NCI-H1092 (cell line): ENCODE data around the gene PROCA1.
"Not testable (repeated sequence)": the region's sequence is repeated elsewhere in the genome, so short reads cannot be mapped to it uniquely, and the experiment has no call there.

Experiments
- DNase-seq: peaks from one replicate; lab custom pipeline; 2025; lab: John Stamatoyannopoulos, UW

PROCA1 gene

GRCh38 chr17:28744104-28744971 lies 32.6 kb upstream of the PROCA1 start:
- peak; percentile 16 for DNase-seq

- peak; percentile 78 for DNase-seq
Measured at GRCh38 chr17:28743243-28744103, 31.8 kb upstream of the PROCA1 start, which contains the start of gene TRAF4. TSS of gene TRAF4 (plus strand) at chr17:28744011. CDS start at chr17:28744113, 102 bp downstream.

DNA sequence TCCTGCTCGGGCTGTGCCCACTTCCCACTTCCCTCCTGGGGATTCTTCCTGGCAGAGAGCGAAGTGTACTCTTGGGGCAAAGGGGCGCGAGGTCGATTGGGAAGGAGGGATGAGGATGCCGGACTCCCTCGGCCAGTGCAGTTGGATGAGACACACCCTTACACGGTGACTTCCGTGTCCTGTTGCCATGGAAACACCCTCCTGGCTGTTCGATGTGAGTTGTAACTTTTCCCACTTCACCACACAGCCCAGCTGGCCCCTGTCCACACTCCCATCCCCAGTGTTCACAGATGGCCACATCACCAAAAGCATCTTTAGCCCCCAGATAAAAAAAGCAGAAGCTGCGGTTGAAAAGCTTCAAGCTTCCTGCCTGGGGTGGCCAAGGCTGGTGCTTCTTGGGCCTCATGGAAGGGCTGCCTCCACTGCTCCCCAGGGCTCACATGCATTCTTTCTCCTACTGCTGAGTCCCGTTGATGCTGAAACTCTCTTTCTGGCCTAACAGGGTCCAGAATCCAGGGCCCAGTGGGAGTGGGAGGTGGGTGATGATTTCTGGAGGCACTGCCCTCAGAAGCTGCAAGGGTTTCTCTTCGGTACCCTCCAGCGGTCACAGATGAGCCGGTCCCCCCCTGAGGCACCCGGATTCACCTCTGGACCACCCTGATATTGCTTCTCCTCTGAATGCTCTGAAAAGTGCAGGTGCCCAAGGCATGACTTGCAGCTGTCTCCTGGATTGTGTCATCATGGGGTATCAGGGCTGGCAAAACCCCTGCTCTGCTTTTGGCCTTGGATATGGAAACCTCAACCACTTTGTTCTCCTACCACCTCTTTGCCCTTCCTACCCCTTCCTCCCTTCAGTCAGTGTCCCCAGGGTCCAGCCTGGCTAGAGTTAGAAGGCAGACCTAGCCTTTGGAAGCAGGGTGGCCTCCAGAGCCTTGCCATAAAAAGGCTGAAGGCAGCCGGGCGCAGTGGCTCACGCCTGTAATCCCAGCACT lies 30.0 kb upstream of the PROCA1 start:
- DNase-seq = no peak

DNA sequence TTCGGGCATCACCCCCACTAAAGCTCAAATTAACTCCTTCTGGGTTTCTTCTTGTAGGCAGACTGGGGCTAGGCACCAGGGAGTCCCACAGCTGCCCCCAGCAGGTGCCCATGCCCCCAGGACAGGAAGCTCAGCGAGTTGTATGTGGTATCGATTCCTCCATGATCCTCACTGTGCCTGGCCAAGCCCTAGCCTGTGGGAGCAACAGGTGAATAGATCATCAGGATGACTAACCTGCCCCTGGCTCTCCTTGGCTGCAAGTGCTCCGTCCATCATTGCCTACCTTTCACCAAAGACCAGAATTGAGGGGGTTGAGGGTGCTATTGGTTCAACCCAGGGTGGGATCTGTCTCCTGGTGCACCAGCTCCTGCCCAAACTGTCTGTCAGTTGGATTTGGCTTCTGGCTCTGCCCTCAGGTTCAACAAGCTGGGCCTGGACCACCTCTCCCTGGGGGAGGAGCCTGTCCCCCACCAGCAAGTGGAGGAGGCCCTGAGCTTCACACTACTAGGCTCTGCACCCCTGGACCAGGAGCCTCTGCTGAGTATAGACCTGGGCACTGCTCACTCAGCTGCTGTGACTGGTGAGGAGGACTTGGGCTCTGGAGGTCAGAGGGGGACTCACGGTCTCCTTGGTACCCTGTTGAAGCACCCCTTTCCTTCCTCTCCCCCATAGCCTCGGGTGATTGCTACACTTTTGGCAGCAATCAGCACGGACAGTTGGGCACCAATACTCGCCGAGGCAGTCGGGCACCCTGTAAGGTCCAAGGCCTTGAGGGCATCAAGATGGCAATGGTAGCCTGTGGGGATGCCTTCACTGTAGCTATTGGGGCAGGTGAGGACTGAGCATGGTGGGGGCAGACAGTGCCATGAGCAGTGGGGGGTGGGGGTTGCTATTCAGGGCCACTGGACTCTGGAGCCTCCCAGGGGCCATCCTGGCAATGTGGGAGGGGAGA lies 29.0 kb upstream of the PROCA1 start:
- no peak for DNase-seq

DNA sequence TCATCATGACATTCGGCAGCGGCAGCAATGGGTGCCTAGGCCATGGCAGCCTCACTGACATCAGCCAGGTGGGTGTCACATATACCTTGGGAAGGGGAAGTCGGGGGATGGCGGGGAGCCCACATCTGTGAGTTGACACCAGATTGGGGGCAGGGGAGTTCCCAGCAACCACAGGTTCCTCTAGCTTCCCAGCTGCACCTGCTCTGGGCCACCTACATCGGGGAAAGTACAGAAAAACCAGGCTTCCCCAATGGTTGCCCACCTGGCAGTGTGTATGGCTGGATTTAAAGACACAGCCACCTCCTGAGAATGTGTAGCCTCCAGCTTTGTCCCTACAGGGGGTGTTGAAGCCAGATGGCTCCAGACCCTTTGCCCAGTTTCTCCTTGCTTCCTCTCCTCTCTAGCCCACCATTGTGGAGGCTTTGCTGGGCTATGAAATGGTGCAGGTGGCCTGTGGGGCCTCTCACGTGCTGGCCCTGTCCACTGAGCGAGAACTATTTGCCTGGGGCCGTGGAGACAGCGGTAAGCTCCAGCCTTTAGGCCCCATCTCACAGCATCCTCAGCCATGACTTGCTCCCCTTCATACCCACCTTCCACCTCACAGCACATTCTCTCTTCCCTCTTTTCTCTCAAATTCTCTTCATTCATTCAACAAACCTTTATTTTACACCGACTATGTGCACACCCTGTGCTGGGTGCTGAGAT lies 27.1 kb upstream of the PROCA1 start:
- no peak for DNase-seq

GRCh38 chr17:28737770-28738679 lies 26.3 kb upstream of the PROCA1 start:
- no peak for DNase-seq

GRCh38 chr17:28737316-28737715 lies 25.6 kb upstream of the PROCA1 start:
- DNase-seq = no peak

DNA sequence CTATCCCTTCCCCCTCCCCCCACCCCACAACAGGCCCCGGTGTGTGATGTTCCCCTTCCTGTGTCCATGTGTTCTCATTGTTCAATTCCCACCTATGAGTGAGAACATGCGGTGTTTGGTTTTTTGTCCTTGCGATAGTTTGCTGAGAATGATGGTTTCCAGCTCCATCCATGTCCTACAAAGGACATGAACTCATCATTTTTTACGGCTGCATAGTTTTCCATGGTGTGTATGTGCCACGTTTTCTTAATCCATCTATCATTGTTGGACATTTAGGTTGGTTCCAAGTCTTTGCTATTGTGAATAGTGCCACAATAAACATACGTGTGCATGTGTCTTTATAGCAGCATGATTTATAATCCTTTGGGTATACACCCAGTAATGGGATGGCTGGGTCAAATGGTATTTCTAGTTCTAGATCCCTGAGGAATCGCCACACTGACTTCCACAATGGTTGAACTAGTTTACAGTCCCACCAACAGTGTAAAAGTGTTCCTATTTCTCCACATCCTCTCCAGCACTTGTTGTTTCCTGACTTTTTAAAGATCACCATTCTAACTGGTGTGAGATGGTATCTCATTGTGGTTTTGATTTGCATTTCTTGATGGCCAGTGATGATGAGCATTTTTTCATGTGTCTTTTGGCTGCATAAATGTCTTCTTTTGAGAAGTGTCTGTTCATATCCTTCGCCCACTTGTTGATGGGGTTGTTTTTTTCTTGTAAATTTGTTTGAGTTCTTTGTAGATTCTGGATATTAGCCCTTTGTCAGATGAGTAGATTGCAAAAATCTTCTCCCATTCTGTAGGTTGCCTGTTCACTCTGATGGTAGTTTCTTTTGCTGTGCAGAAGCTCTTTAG lies 24.5 kb upstream of the PROCA1 start:
- not testable (repeated sequence) for DNase-seq

DNA sequence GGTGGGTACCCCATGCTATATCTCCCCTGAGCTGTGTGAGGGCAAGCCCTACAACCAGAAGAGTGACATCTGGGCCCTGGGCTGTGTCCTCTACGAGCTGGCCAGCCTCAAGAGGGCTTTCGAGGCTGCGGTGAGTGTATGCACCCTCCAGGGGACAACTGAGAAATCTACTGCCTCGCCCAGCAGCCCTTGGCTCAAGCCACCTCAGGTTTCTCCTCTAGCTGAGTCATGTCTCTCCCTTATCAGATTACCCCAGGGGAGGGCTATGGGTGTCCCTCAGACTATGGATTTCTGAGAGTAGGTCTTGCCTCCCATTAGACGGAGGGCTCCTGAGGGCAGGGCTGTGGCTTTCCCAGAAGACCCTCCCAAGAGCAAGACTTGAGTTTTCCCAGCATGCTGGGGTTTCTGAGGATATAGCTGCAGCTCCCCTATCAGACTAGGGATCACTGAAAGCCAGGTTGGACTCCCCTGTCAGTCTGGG lies 23.6 kb upstream of the PROCA1 start:
- DNase-seq = no peak

GRCh38 chr17:28734712-28735241 lies 23.1 kb upstream of the PROCA1 start:
- no peak for DNase-seq

DNA sequence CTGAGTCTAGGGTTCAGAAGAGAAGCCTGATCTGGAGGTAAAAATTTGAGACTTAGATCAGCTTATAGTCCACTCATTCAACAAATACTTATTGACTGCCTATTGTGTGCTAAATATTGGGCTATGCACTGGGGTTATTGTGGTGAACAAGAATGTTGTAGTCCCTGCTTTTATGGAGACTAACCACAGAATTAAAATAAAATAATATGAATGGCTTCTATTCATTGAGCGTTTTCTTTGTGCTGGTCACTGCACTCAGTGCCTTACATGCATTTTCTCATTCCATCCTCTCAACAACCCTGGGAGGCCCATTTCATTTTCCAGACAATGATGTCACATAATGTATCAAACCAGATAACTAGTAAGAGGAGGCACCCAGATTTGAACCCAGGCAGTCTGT lies 21.7 kb upstream of the PROCA1 start:
- DNase-seq = no peak

DNA sequence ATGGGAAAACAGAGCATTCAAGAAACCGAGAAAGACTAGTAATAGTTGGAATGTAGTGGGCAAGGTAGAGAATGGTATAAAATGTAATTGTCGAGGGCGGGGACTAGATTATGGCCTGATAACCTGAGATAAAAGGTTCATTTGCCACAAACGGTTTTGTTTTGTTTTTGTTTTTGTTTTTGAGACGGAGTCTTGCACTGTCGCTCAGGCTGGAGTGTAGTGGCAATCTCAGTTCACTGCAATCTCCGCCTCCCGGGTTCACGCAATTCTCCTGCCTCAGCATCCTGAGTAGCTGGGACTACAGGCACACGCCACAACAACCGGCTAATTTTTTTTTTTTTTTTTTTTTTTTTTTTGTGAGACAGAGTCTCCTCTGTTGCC lies 18.3 kb upstream of the PROCA1 start:
- DNase-seq = no peak

GRCh38 chr17:28728364-28729200 lies 16.9 kb upstream of the PROCA1 start, which contains the start of gene NEK8:
TSS of gene NEK8 (plus strand) at chr17:28728788. CDS start at chr17:28728814, 26 bp downstream.
- DNase-seq = peak; percentile 81

DNA sequence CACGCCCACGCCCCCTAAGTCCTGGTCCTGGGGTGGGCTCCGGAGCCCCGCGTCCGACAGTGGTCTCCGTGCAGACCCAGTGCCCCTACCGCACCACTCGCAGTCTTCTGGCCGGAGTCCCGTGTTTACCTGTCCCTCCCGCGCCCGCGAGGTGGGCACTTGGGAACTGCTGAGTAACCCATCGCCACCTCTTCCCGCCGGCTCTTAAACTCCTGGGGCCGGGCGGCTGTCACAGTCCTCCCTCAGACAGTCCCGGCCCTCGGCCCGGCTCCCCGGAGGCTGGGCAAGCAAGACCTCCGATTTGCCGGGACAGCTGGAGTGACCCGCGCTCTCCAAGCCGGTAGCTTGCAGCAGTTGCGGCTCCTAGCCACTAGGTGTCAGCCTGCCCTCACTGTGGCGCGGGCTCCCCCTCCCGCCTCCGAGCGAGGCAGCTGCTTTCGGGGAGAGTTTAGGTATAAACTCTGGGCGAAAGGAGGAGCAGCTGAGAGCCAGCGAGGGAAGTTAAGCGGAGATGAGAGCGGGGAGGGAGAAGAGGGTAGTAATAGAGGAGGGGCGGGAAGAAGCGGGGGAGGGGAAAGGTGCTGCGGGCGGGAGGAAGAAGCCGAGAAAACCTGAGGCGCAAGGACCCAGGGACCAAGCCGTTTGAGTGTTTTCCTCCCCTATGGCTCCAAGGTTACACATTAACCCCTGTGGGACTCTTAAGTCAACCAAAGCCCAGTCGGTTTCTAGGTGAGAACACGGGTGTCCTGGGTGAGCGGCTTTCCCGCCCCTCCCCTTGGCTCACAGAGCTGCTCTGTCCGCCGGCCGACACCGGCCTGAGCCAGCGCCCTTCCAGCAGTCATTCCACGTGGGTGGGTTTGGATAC lies 15.2 kb upstream of the PROCA1 start:
- peak; percentile 83 for DNase-seq

DNA sequence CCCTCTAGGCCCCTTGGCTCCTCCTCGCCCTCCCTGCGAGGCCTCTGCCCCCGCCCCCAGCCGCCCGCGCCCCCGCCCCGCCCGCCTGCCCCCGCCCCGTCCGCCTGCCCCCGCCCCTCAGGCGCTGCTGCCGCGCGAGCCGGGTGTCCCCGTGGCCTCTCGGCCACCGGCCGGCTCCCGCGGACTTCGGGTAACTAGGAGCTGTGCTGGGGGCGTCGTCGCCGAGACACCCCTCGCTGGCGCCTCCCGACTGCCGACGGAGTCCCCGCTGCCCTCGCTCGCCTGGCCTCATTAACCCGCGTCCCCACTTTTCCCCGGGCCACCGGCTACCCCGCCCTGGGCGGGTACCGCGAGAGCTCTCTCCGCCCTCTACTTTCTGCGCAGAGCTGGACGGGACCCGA lies 14.5 kb upstream of the PROCA1 start, which contains the start of gene TLCD1:
Gene TLCD1 (minus strand): TSS at position 8 of the 401 bp plus-strand sequence. CDS start 136 bp downstream, outside the sequence.
- peak; percentile 56 for DNase-seq
